SU-DHL-6 (cell line): ENCODE data around the gene FTCDNL1.

ENCODE experiments used
- EZH2phosphoT487 ChIP-seq: fragments of 200-600 bp; sonication (generic), shearing (Covaris generic); conservative IDR thresholded peaks from 2 replicates; pipeline ENCODE4 v1.6.1; 2018; ENCODE audit warnings: mild to moderate bottlenecking, antibody characterized with exemption, low read length, moderate library complexity, mixed read lengths
- TF ChIP-seq, protein P1 (sequence below): fragments of 200-600 bp; sonication (generic); IDR thresholded peaks from one replicate; pipeline ENCODE4 v1.5.1; 2017; ENCODE audit warnings: antibody characterized with exemption, mild to moderate bottlenecking, low read length, moderate library complexity; ENCODE audit not compliant: insufficient read depth, poor library complexity, severe bottlenecking

DNA sequence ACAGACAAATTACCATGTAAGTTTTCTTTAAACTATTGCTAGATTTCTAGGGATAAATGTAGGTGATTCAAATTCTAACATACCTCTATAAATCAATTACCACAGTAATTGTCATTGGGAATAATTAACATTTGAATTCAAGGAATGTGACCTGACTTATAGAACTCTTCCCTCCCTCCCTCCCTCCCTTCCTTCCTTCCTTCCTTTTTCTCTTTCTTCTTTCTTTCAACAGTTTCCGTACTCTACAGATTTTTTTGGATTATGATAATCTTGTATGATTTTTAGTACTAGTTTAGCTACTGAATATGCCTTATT is 18.2 kb upstream of the FTCDNL1 start:
- TF ChIP-seq, protein P1, sequence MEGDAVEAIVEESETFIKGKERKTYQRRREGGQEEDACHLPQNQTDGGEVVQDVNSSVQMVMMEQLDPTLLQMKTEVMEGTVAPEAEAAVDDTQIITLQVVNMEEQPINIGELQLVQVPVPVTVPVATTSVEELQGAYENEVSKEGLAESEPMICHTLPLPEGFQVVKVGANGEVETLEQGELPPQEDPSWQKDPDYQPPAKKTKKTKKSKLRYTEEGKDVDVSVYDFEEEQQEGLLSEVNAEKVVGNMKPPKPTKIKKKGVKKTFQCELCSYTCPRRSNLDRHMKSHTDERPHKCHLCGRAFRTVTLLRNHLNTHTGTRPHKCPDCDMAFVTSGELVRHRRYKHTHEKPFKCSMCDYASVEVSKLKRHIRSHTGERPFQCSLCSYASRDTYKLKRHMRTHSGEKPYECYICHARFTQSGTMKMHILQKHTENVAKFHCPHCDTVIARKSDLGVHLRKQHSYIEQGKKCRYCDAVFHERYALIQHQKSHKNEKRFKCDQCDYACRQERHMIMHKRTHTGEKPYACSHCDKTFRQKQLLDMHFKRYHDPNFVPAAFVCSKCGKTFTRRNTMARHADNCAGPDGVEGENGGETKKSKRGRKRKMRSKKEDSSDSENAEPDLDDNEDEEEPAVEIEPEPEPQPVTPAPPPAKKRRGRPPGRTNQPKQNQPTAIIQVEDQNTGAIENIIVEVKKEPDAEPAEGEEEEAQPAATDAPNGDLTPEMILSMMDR, result no peak
- no peak for TF ChIP-seq EZH2phosphoT487
